ENCODE data around the gene CSNK1A1. TPM values are rescaled to one million over a fixed set of nuclear protein-coding genes. Genes with fewer than 3 reads are reported as not detected.
"Not testable (repeated sequence)": the region's sequence is repeated elsewhere in the genome, so short reads cannot be mapped to it uniquely, and the experiment has no call there.

The CSNK1A1 gene
- total RNA-seq: 100 to 1,000 TPM; 222 to 262 TPM

DNA sequence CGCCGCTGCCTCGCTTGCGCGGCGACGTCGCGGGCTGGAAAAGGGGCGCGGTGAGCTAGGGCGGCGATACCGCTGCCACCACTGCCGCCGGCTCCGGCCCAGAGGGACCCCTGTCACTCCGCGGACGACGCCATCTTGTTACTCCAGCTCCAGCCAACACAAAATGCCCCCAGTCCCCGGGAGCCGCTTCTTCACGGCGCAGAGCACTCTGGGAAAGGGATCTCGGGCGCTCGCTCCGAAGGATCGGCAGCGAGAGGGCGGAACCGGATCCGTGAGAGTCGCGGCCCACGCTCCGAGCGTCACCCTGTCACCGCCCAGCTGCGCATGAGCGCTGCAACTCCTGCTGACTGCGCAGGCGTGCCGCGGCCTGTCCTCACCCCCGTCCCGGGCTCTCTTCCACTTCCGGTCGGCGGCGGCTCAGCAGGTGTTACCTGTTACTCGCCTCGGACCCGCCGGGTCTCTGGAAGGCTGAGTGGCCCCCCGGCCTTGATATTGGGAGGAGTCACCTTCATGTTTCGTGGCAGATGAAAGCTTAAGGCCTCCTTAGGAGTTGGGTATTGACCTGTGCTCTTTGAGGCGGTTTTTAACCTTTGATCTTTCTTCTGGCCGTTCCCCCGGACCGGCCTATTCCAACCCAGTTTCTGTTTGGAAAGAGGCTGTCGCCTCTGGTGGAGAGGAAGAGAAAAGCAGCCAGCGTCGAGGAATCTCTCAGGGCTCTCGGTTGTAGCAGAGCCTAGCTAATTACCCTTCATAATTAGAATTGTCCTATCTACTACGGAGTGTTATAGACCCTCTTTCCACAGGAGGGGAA lies at the start of gene CSNK1A1:
Gene CSNK1A1, minus strand, starts transcription at position 213 of the 811 bp plus-strand sequence. CDS start 475 bp downstream, outside the sequence.
- TF ChIP-seq, protein P1, sequence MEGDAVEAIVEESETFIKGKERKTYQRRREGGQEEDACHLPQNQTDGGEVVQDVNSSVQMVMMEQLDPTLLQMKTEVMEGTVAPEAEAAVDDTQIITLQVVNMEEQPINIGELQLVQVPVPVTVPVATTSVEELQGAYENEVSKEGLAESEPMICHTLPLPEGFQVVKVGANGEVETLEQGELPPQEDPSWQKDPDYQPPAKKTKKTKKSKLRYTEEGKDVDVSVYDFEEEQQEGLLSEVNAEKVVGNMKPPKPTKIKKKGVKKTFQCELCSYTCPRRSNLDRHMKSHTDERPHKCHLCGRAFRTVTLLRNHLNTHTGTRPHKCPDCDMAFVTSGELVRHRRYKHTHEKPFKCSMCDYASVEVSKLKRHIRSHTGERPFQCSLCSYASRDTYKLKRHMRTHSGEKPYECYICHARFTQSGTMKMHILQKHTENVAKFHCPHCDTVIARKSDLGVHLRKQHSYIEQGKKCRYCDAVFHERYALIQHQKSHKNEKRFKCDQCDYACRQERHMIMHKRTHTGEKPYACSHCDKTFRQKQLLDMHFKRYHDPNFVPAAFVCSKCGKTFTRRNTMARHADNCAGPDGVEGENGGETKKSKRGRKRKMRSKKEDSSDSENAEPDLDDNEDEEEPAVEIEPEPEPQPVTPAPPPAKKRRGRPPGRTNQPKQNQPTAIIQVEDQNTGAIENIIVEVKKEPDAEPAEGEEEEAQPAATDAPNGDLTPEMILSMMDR (IDR thresholded peaks at IDR 0.05): peak; percentile 87
- Histone ChIP-seq H3K4me3 (peak within 1 kb of the TSS; percentile 93), H3K4me1 (ENCODE audit: control insufficient read depth in 1 of 2, low read depth in 2 of 2) (peaks cover 23 to 37% of the 10 kb centered on the region in 2 donors), H3K27ac (peak within 1 kb of the TSS; percentile 98 to 99), H3K36me3 (peaks cover 4% of the 10 kb centered on the region), H3K9me3 (no peaks in the 10 kb centered on the region), H3K27me3 (replicated peaks; ENCODE audit: insufficient read depth) (no peaks in the 10 kb centered on the region)
- peak; percentile 87 for ATAC-seq (ENCODE audit: insufficient number of reproducible peaks, low FRiP score, low read depth)
- DNase-seq (ENCODE audit: low spot score): peak; percentile 92

GRCh38 chr5:149600932-149601331 lies 49.7 kb upstream of the CSNK1A1 start:
- TF ChIP-seq, protein P1 (IDR thresholded peaks at IDR 0.05): no peak
- no peak overlapping the region for H3K27ac ChIP-seq
- peaks cover 12% of the 10 kb centered on the region for H3K36me3 ChIP-seq
- H3K27me3 ChIP-seq (replicated peaks; ENCODE audit: insufficient read depth): no peaks in the 10 kb centered on the region
- H3K9me3 ChIP-seq: no peaks in the 10 kb centered on the region
- no peak for DNase-seq (ENCODE audit: low spot score)
- H3K4me1 ChIP-seq (ENCODE audit: control insufficient read depth in 1 of 2, low read depth in 2 of 2): no peaks in the 10 kb centered on the region
- ATAC-seq (ENCODE audit: insufficient number of reproducible peaks, low FRiP score, low read depth): no peak
- no peak overlapping the region for H3K4me3 ChIP-seq

GRCh38 chr5:149599375-149599774 lies 48.1 kb upstream of the CSNK1A1 start:
- TF ChIP-seq, protein P1 (IDR thresholded peaks at IDR 0.05): no peak
- Histone ChIP-seq H3K4me1 (ENCODE audit: control insufficient read depth in 1 of 2, low read depth in 2 of 2) (peaks cover 7 to 10% of the 10 kb centered on the region in 2 donors), H3K36me3 (peaks cover 12% of the 10 kb centered on the region), H3K27ac (no peak overlapping the region), H3K27me3 (replicated peaks; ENCODE audit: insufficient read depth) (no peaks in the 10 kb centered on the region), H3K4me3 (no peak overlapping the region), H3K9me3 (no peaks in the 10 kb centered on the region)
- ATAC-seq (ENCODE audit: insufficient number of reproducible peaks, low FRiP score, low read depth): no peak
- no peak for DNase-seq (ENCODE audit: low spot score)

DNA sequence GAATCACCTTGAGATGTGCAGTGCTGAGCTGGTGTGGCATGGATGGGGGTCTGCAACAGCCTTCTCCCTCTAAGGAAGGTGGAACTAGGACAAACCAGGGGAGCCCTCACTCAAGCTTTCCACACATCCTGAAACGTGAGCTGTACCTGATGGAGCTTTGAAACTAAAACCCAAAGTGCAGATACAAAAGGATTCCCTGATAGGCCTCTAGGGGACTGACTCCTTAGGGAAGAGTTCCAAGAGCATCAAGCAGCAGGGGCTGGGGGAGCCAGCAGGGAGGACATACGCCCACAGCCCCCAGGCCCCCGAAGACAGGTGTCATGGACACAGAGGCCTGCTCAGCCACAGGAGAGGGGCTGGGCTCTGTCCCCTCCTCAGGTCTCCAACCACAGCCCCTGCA lies 47.7 kb upstream of the CSNK1A1 start:
- peaks cover 12% of the 10 kb centered on the region for H3K36me3 ChIP-seq

GRCh38 chr5:149598234-149598633 lies 47.0 kb upstream of the CSNK1A1 start:
- H3K4me3 ChIP-seq; DNase-seq (ENCODE audit: low spot score); H3K9me3 ChIP-seq; ATAC-seq (ENCODE audit: insufficient number of reproducible peaks, low FRiP score, low read depth); H3K27ac ChIP-seq; H3K27me3 ChIP-seq (replicated peaks; ENCODE audit: insufficient read depth): not testable (repeated sequence)
- Histone ChIP-seq H3K36me3 (peaks cover 12% of the 10 kb centered on the region), H3K4me1 (ENCODE audit: control insufficient read depth in 1 of 2, low read depth in 2 of 2) (peaks cover 7 to 13% of the 10 kb centered on the region in 2 donors)

More for the DNA sequence above, 47.7 kb upstream of the CSNK1A1 start:
- no peaks in the 10 kb centered on the region for H3K27me3 ChIP-seq (replicated peaks; ENCODE audit: insufficient read depth)
- no peak for ATAC-seq (ENCODE audit: insufficient number of reproducible peaks, low FRiP score, low read depth)
- H3K4me1 ChIP-seq (ENCODE audit: control insufficient read depth in 1 of 2, low read depth in 2 of 2): peaks cover 7 to 13% of the 10 kb centered on the region in 2 donors
- no peaks in the 10 kb centered on the region for H3K9me3 ChIP-seq
- no peak overlapping the region for H3K27ac ChIP-seq
- no peak overlapping the region for H3K4me3 ChIP-seq
- TF ChIP-seq, protein P1 (IDR thresholded peaks at IDR 0.05): no peak
- no peak for DNase-seq (ENCODE audit: low spot score)
